Measurements from ENCODE around the gene SMIM35.

SMIM35 gene

GRCh38 chr11:118086913-118087768 lies at the start of gene SMIM35:
TSS of gene SMIM35 (minus strand) at chr11:118086963. CDS start at chr11:118086757, 206 bp downstream.
- no peak for DNase-seq (ENCODE audit: low read depth in 2 of 2)

GRCh38 chr11:118136341-118136740 lies 49.6 kb upstream of the SMIM35 start:
- no peak for DNase-seq (ENCODE audit: low read depth in 2 of 2)

GRCh38 chr11:118135796-118136165 lies 49.0 kb upstream of the SMIM35 start:
- DNase-seq (ENCODE audit: low read depth in 2 of 2): no peak

GRCh38 chr11:118135051-118135795 lies 48.5 kb upstream of the SMIM35 start:
- no peak for DNase-seq (ENCODE audit: low read depth in 2 of 2)

- no peak for DNase-seq (ENCODE audit: low read depth in 2 of 2)
Observed at GRCh38 chr11:118133816-118134215, 47.1 kb upstream of the SMIM35 start.

- DNase-seq (ENCODE audit: low read depth in 2 of 2): no peak
Observed at GRCh38 chr11:118132385-118133151, 45.8 kb upstream of the SMIM35 start.

- DNase-seq (ENCODE audit: low read depth in 2 of 2): no peak
Observed at GRCh38 chr11:118129471-118130172, 42.9 kb upstream of the SMIM35 start.

- DNase-seq (ENCODE audit: low read depth in 2 of 2): no peak
Observed at GRCh38 chr11:118128721-118129470, 42.1 kb upstream of the SMIM35 start.

GRCh38 chr11:118128310-118128709 lies 41.5 kb upstream of the SMIM35 start:
- no peak for DNase-seq (ENCODE audit: low read depth in 2 of 2)

- no peak for DNase-seq (ENCODE audit: low read depth in 2 of 2)
Observed at GRCh38 chr11:118126082-118126838, 39.5 kb upstream of the SMIM35 start.

- no peak for DNase-seq (ENCODE audit: low read depth in 2 of 2)
Observed at GRCh38 chr11:118124929-118125535, 38.3 kb upstream of the SMIM35 start.

- no peak for DNase-seq (ENCODE audit: low read depth in 2 of 2)
Observed at GRCh38 chr11:118120793-118121192, 34.0 kb upstream of the SMIM35 start.

- no peak for DNase-seq (ENCODE audit: low read depth in 2 of 2)
Observed at GRCh38 chr11:118117790-118118601, 31.2 kb upstream of the SMIM35 start.

- DNase-seq (ENCODE audit: low read depth in 2 of 2): no peak
Observed at GRCh38 chr11:118115048-118115447, 28.3 kb upstream of the SMIM35 start.

GRCh38 chr11:118114266-118114665 lies 27.5 kb upstream of the SMIM35 start:
- DNase-seq (ENCODE audit: low read depth in 2 of 2): no peak

- no peak for DNase-seq (ENCODE audit: low read depth in 2 of 2)
Observed at GRCh38 chr11:118112711-118113430, 26.1 kb upstream of the SMIM35 start.

- DNase-seq (ENCODE audit: low read depth in 2 of 2): no peak
Observed at GRCh38 chr11:118111744-118112035, 24.9 kb upstream of the SMIM35 start.

- DNase-seq (ENCODE audit: low read depth in 2 of 2): no peak
Observed at GRCh38 chr11:118111019-118111743, 24.4 kb upstream of the SMIM35 start.

All from activated CD4-positive, alpha-beta T cell treated with anti-CD3 and anti-CD28 coated beads for 24 hours (primary cell).